ENCODE data around the gene SLC5A5. TPM values are rescaled to one million over a fixed set of nuclear protein-coding genes. Genes with fewer than 3 reads are reported as not detected.

The SLC5A5 gene
- under 1 TPM in 1 of 2 donors, not detected in 1; 0.95 TPM for total RNA-seq
- under 1 TPM; 0.14 to 0.15 TPM for polyA plus RNA-seq
- long read RNA-seq, donor 1, result 0 reads
- long read RNA-seq, donor 2, result 0 reads
- long read RNA-seq, donor 3, result 0 reads
- long read RNA-seq, donor 4, result 0 reads
- long read RNA-seq, donor 5, result 0 reads

- Histone ChIP-seq H3K36me3 (ENCODE audit: control insufficient read depth in 4 of 4, insufficient read depth in 4 of 4, low read length in 4 of 4) (no peaks in the 10 kb centered on the region), H3K9ac (ENCODE audit: insufficient read depth in 1 of 2, low read length in 2 of 2) (no peak within 1 kb of the TSS), H3K27me3 (ENCODE audit: control insufficient read depth in 3 of 3, insufficient read depth in 3 of 3, low read length in 2 of 3) (peaks cover 0 to 60% (median 37%) of the 10 kb centered on the region in 3 donors), H3K4me1 (ENCODE audit: control insufficient read depth in 5 of 5, insufficient read depth in 5 of 5, low read length in 5 of 5) (peaks cover 0 to 9% (median 0%) of the 10 kb centered on the region in 5 donors), H3K9me3 (ENCODE audit: control insufficient read depth in 4 of 4, insufficient read depth in 3 of 4, low read length in 3 of 4) (peaks cover 0 to 1% (median 0%) of the 10 kb centered on the region in 4 donors), H3K27ac (ENCODE audit: low read depth in 1 of 2, low read length in 1 of 2) (no peak within 1 kb of the TSS), H3K4me3 (no peak within 1 kb of the TSS)
- no peak for ATAC-seq (ENCODE audit: insufficient read depth, low FRiP score)
- no peak for DNase-seq
- no peak for TF ChIP-seq CTCF (IDR thresholded peaks at IDR 0.05; ENCODE audit: control extremely low read depth, extremely low read depth)
- 3 to 4% methylated on average over 25 to 26 of the region's 26 CpGs for WGBS, 2 donors
Measured at GRCh38 chr19:17871878-17872250, at the start of gene SLC5A5. TSS of gene SLC5A5 (plus strand) at chr19:17871945. CDS start at chr19:17872320, 375 bp downstream.

- DNase-seq, result no peak
- Histone ChIP-seq H3K4me3 (no peak overlapping the region), H3K36me3 (ENCODE audit: control insufficient read depth in 4 of 4, insufficient read depth in 4 of 4, low read length in 4 of 4) (no peaks in the 10 kb centered on the region), H3K4me1 (ENCODE audit: control insufficient read depth in 5 of 5, insufficient read depth in 5 of 5, low read length in 5 of 5) (no peaks in the 10 kb centered on the region), H3K9ac (ENCODE audit: insufficient read depth in 1 of 2, low read length in 2 of 2) (no peak overlapping the region), H3K27me3 (ENCODE audit: control insufficient read depth in 3 of 3, insufficient read depth in 3 of 3, low read length in 2 of 3) (no peaks in the 10 kb centered on the region), H3K9me3 (ENCODE audit: control insufficient read depth in 4 of 4, insufficient read depth in 3 of 4, low read length in 3 of 4) (peaks cover 0 to 2% (median 0%) of the 10 kb centered on the region in 4 donors), H3K27ac (ENCODE audit: low read depth in 1 of 2, low read length in 1 of 2) (no peak overlapping the region)
- no peak for TF ChIP-seq CTCF (IDR thresholded peaks at IDR 0.05; ENCODE audit: control extremely low read depth, extremely low read depth)
- no peak for ATAC-seq (ENCODE audit: insufficient read depth, low FRiP score)
- WGBS, 2 donors, result 54 to 69% methylated on average over 7 to 8 of the region's 8 CpGs
Measured at GRCh38 chr19:17824339-17824738, 47.4 kb upstream of the SLC5A5 start.

GRCh38 chr19:17826508-17827056, 45.2 kb upstream of the SLC5A5 start:
- Histone ChIP-seq H3K27ac (ENCODE audit: low read depth in 1 of 2, low read length in 1 of 2) (no peak overlapping the region), H3K27me3 (ENCODE audit: control insufficient read depth in 3 of 3, insufficient read depth in 3 of 3, low read length in 2 of 3) (peaks cover 0 to 12% (median 2%) of the 10 kb centered on the region in 3 donors), H3K4me3 (no peak overlapping the region), H3K36me3 (ENCODE audit: control insufficient read depth in 4 of 4, insufficient read depth in 4 of 4, low read length in 4 of 4) (peaks cover 0 to 4% (median 0%) of the 10 kb centered on the region in 4 donors), H3K9ac (ENCODE audit: insufficient read depth in 1 of 2, low read length in 2 of 2) (no peak overlapping the region), H3K9me3 (ENCODE audit: control insufficient read depth in 4 of 4, insufficient read depth in 3 of 4, low read length in 3 of 4) (peaks cover 0 to 2% (median 0%) of the 10 kb centered on the region in 4 donors), H3K4me1 (ENCODE audit: control insufficient read depth in 5 of 5, insufficient read depth in 5 of 5, low read length in 5 of 5) (peaks cover 0 to 3% (median 0%) of the 10 kb centered on the region in 5 donors)
- TF ChIP-seq CTCF (IDR thresholded peaks at IDR 0.05; ENCODE audit: control extremely low read depth, extremely low read depth), result no peak
- DNase-seq (no peak), ATAC-seq (ENCODE audit: insufficient read depth, low FRiP score) (no peak)
- whole genome bisulfite sequencing, 2 donors, result 88 to 90% methylated on average over 13 of the region's 13 CpGs
